ENCODE measurements around the gene AJM1. TPM values are rescaled to one million over a fixed set of nuclear protein-coding genes. Genes with fewer than 3 reads are reported as not detected.
A peak's percentile ranks its signal among the peaks of the same experiment; 100 is the strongest.

The AJM1 gene
- total and polyA plus RNA-seq, 2 of the 8 experiments (the other 6 are each of a cell fraction or from before 2014, with no cell fraction given) = 0.12 to 0.97 TPM

DNA sequence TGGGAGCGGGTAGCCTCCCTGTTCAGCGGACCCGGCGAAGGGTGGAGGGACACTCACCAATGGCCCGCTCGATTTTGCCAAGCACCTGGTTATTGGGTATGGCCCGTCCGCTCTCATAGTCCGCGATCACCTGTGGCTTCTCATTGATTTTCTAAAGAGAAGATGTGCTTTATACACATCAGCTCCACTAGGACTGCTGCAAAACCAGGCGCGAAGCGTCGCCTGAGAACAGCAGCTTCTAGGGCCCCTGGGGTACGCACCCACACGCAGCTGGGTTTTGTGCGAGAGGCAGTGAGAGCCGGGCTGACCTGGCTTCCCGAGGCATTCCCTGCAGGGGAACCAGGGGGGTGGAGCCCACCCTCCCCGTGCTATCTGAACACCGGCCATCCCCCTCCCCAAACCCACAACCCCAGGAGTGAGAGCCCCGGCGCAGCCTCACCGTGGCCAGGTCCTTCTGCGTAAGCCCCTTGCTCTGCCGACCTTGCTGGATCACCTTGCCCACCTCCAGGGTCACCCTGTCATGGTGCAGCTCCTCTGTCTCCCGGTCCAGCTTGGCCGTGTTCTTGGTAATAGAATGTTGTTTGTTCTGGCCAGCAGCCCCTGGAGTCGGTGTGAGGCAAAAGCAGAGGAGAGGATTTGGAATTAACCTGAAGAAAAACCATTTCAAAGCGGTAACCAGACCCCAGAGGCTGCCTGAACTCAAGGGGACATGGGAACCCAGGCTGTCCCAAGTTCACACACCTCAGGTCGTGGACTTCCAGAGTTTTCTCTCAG lies 20.8 kb downstream of the AJM1 start:
- H4K5ac ChIP-seq (ENCODE audit: insufficient read length, low read depth, low read length) = no peak overlapping the region
- peaks cover 7% of the 10 kb centered on the region in 2 experiments; a peak in 2 of 4 replicates for H3K9me3 ChIP-seq (ENCODE audit: insufficient read depth in 2 of 2, low read depth in 1 of 2, low read length in 1 of 2)
- no peak overlapping the region for H2BK20ac ChIP-seq (ENCODE audit: low read length)
- peaks cover 5 to 17% of the 10 kb centered on the region in 2 experiments; a peak in 3 of 4 replicates for H3K79me2 ChIP-seq (ENCODE audit: control insufficient read depth in 1 of 2, insufficient read depth in 2 of 2, low read length in 2 of 2)
- H3K27me3 ChIP-seq (replicated peaks in 1 of 4; ENCODE audit: control insufficient read depth in 3 of 4, extremely low read depth in 1 of 4, insufficient read depth in 3 of 4, low read length in 3 of 4) = no peaks in the 10 kb centered on the region
- H3K4ac ChIP-seq (replicated peaks; ENCODE audit: insufficient read length, low read depth, low read length) = no peak overlapping the region
- no peak overlapping the region for H2BK5ac ChIP-seq (ENCODE audit: low read depth, low read length)
- CTCF ChIA-PET (ENCODE audit: partially characterized antibody) = interaction anchor here (1.0 to 2.5 kb wide), 7 partner anchors 13 to 86 kb away, joined by 3 to 8 read pairs (median 5); partner anchors contain the start of gene AJM1
- POLR2A ChIA-PET (ENCODE audit: partially characterized antibody) = interaction anchor here (0.9 to 16.2 kb wide), 5 partner anchors 12 to 75 kb away, joined by 3 to 248 read pairs (median 4); partner anchors contain the start of genes AJM1 and MAMDC4
- no peak overlapping the region for H3K4me2 ChIP-seq (ENCODE audit: insufficient read depth in 1 of 2, low read depth in 2 of 2, low read length in 2 of 2)
- no peak overlapping the region for H3K56ac ChIP-seq (replicated peaks; ENCODE audit: insufficient read length, low read depth, low read length)
- H2BK15ac ChIP-seq (ENCODE audit: low read length) = no peak overlapping the region
- no peak overlapping the region for H3K18ac ChIP-seq (ENCODE audit: extremely low read depth, low read length)
- no peak overlapping the region for H2BK12ac ChIP-seq (ENCODE audit: low read depth, low read length)
- peaks cover 5% of the 10 kb centered on the region; the same call in 1 of the 2 replicates for H3K23me2 ChIP-seq (ENCODE audit: low read depth, low read length)
- peaks cover 10% of the 10 kb centered on the region for H3K79me1 ChIP-seq (ENCODE audit: low read depth, low read length)
- H3K4me3 ChIP-seq (ENCODE audit: extremely low read depth in 1 of 4, insufficient read depth in 2 of 4, low read depth in 3 of 4, low read length in 4 of 4) = no peak overlapping the region
- DNase-seq (ENCODE audit: low read depth in 1 of 2, low spot score in 2 of 2) (no peak), FAIRE-seq (no peak)
- peaks cover 0 to 6% (median 5%) of the 10 kb centered on the region in 4 experiments; a peak in 5 of 7 replicates for H3K4me1 ChIP-seq (replicated peaks in 1 of 4; ENCODE audit: control insufficient read depth in 3 of 4, insufficient read depth in 4 of 4, low read length in 3 of 4)
- H3K14ac ChIP-seq (ENCODE audit: insufficient read length) = no peak overlapping the region
- no peak overlapping the region for H2AFZ ChIP-seq (ENCODE audit: low read length)
- H3K27ac ChIP-seq (ENCODE audit: low read depth, low read length) = no peak overlapping the region
- no peak overlapping the region for H4K91ac ChIP-seq (replicated peaks; ENCODE audit: insufficient read length, low read length)
- H4K8ac ChIP-seq (ENCODE audit: extremely low read depth, insufficient read depth, low read length) = peak overlapping the region; percentile 51; the same call in 1 of the 2 replicates
- peaks cover 7 to 38% of the 10 kb centered on the region in 2 experiments for H4K20me1 ChIP-seq (replicated peaks in 1 of 2; ENCODE audit: control insufficient read depth in 1 of 2, insufficient read depth in 2 of 2, low read length in 2 of 2)
- peaks cover 11 to 34% (median 27%) of the 10 kb centered on the region in 4 experiments for H3K36me3 ChIP-seq (ENCODE audit: control insufficient read depth in 2 of 4, insufficient read depth in 4 of 4, low read length in 3 of 4)
- H2AK5ac ChIP-seq (ENCODE audit: low read depth, low read length) = no peak overlapping the region
- WGBS, 2 experiments (ENCODE audit: extremely low coverage in 1 of 2, insufficient coverage in 1 of 2, insufficient read length in 1 of 2, insufficient replicate concordance in 2 of 2, low coverage in 1 of 2, low lambda C conversion rate in 2 of 2, missing lambda C conversion rate in 1 of 2) = 93% methylated on average over 29 of the region's 31 CpGs; no CpG with 5 or more reads in 1 of the 2 experiments
- H3K23ac ChIP-seq (ENCODE audit: insufficient read length) = no peak overlapping the region
- H3K9ac ChIP-seq (replicated peaks in 1 of 4; ENCODE audit: extremely low read depth in 1 of 4, low read depth in 3 of 4, low read length in 3 of 4) = no peak overlapping the region
- H2BK120ac ChIP-seq (replicated peaks; ENCODE audit: low read depth, low read length) = no peak overlapping the region
- TF ChIP-seq HDAC6 (IDR thresholded peaks at IDR 0.05; ENCODE audit: low read depth, low read length) (no peak), CHD1 (IDR thresholded peaks at IDR 0.05; ENCODE audit: low read depth, low read length) (no peak), CEBPB (IDR thresholded peaks at IDR 0.05; ENCODE audit: low read depth, low read length) (no peak), RBBP5 (IDR thresholded peaks at IDR 0.05; ENCODE audit: borderline replicate concordance, low read depth, low read length) (no peak)

All from H1 (cell line).